HG03139 (cell line): ENCODE measurements around the gene ZNF669.
"Not testable (repeated sequence)": the region's sequence is repeated elsewhere in the genome, so short reads cannot be mapped to it uniquely, and the experiment has no call there.

Experiments
- ATAC-seq: cut with Tn5 transposase; IDR thresholded peaks from one replicate; pipeline ENCODE4 v1.9.1; 2021; ENCODE audit not compliant: unreplicated experiment

ZNF669 gene

GRCh38 chr1:247103859-247104591, at the start of gene ZNF669:
Gene ZNF669, minus strand, starts transcription at chr1:247104356. Its CDS starts 157 bp downstream, at chr1:247104199.
- peak; percentile 99 for ATAC-seq

DNA sequence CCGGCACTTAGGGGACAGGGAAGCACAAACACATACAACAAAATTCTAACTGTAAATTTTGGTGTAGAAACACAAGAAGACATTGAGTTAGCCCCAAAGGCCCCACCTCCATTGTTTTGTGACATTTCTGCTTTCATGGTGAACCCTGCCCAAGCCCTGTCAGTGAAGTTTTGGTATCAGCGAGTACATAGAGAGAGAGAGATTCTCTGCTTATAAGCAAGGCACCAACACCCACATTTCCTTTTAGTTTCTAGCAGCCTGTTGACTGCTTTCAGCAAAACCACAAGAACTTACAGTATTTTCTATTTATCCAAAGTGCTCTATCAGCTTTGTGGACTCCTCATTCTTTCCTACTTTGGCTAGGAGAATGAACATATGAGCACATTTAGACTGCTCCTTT, 43.6 kb upstream of the ZNF669 start:
- no peak for ATAC-seq

GRCh38 chr1:247147120-247147519, 43.0 kb upstream of the ZNF669 start:
- ATAC-seq = not testable (repeated sequence)

DNA sequence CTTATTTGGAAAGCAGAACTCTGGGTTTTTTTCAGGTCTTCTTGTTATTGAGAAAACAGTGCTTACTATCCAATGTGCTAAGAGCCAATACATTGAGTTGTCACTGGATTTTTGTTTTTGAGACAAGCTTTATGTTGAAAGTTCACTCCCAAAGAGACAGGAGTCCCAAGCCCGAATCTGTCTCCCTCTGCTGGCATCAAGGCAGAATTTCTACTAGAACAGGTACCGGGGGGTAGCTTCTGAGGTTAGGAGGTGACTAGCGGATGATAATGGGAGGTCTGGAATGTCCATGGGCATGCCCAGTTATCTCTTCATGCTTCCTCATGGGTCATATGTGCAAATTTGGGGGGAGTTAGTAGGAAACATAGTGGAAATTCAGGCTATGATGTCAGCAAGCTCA, 42.5 kb upstream of the ZNF669 start:
- ATAC-seq = no peak

DNA sequence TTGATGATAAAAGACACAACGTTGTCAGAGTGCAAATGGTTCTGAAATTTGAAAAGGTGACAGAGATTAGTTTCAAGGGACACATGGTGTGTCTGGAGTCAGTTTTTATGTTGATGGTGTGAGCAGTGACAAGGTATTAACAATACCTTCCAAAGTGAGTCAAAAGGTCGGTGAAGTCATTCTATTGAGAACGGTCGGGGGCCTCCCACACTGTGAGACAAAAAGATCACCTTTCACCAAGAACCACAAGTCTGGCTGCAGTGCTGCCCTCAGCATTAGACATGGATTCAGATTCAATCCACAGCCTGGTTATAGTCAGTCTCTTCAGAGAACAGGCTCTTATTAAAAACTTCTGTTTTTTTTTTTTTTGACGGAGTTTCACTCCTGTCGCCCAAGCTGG, 41.1 kb upstream of the ZNF669 start:
- no peak for ATAC-seq

DNA sequence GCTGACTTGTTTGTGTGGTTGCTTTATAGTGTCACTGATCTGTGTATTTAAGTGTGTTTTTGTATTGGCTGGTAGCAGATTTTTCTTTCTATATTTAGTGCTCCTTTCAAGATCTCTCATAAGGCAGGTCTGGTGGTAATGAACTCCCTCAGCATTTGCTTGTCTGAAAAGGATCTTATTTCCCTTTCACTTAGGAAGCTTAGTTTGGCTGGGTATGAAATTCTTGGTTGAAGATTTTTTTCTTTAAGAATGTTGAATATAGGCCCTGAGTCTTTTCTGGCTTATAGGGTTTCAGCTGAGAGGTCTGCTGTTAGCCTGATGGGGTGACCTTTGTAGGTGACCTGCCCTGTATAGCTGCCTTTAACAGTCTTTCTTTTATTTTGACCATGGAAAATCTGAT, 35.4 kb upstream of the ZNF669 start:
- not testable (repeated sequence) for ATAC-seq

- no peak for ATAC-seq
Measured at GRCh38 chr1:247131236-247131635, 27.1 kb upstream of the ZNF669 start.

- ATAC-seq = not testable (repeated sequence)
Measured at GRCh38 chr1:247127519-247128282, 23.5 kb upstream of the ZNF669 start.

GRCh38 chr1:247126601-247127000, 22.4 kb upstream of the ZNF669 start:
- ATAC-seq = peak; percentile 53

GRCh38 chr1:247126166-247126565, 22.0 kb upstream of the ZNF669 start:
- ATAC-seq = peak; percentile 97

DNA sequence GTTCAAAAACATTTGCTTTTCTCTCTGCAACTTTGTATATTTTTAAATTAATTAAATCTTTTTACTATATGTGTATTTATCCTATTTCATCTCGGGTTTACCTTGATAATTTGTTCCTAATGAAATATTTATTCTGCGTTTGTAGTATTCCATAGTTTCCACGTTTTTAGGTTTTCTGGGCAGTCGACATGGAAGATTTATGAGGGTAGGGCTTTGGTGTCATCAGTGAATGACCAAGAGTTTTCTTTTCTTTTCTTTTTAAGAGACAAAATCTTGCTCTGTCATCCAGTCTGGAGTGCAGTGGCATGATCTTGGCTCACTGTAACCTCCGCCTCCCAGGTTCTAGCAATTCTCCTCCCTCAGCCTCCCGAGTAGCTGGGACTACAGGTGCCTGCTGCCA, 17.2 kb upstream of the ZNF669 start:
- no peak for ATAC-seq

- not testable (repeated sequence) for ATAC-seq
Measured at GRCh38 chr1:247120408-247120668, 16.2 kb upstream of the ZNF669 start.

GRCh38 chr1:247119600-247120407, 15.6 kb upstream of the ZNF669 start:
- ATAC-seq = no peak

- no peak for ATAC-seq
Measured at GRCh38 chr1:247118946-247119446, 14.8 kb upstream of the ZNF669 start.

- ATAC-seq = no peak
Measured at GRCh38 chr1:247115545-247115944, 11.4 kb upstream of the ZNF669 start.

GRCh38 chr1:247115141-247115510, 11.0 kb upstream of the ZNF669 start:
- no peak for ATAC-seq

DNA sequence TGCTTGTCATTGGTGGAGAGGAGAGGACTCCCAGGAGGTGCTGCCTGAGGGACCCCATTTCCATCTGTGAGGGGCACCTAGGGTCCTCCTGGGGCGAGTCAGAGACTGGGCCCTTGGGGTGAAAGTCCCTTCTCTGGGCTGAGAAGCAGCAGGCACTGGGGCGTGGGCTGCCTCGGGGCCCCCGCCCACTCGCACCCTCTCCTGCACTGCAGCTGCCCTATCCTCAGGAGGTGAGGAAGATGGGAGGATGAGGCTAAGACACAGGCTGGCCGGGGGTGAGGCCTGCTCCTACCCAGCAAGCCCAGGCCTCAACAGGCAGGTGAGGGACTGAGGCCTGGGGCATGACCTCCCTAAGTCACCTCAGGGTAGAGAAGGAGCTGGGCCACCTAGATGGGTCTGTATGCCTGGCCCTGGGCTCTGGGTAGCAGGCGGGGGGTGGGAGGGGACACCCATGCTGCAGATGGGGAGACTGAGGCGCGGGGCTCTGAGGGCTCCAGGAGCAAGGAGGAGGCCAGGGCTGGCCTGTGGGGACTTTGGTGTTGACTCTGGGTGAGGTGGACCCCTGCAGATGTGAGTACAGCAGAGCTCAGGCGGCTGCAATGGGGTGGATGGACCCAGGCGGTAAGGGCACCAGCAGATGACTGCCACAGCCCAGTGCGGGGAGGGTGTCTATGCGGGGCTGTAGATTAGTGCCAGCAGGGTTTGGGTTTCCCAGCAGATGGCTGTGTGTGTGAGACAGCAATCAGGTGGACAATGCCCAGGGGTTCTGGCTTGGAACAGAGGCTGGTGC, 10.4 kb upstream of the ZNF669 start:
- no peak for ATAC-seq

DNA sequence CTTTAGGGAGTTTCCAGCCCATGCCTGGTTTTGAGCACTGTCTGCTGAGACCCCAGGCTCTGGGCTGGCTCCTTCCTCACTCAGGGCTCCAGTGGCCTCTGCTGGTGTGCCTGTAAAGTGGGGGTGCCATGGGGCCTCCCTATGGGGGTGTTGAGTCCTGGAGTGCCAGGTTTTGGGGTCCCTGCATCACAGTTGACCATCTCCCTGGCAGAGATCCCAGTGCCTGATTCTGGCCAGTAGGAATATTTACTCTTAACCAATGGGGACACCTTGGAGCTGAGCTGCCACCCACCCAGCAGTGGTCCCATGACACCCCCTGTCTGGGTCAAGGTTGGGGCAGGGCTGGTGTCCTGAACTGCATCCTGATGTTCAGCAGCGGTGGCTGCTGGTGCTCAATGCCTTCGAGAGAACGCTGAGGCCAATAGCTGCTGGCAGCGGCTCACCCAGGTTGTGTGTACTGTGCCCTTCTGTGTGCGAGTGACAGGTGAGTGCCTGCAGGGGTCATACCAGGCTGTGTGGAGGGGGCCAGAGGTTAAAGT, 9.6 kb upstream of the ZNF669 start:
- no peak for ATAC-seq

DNA sequence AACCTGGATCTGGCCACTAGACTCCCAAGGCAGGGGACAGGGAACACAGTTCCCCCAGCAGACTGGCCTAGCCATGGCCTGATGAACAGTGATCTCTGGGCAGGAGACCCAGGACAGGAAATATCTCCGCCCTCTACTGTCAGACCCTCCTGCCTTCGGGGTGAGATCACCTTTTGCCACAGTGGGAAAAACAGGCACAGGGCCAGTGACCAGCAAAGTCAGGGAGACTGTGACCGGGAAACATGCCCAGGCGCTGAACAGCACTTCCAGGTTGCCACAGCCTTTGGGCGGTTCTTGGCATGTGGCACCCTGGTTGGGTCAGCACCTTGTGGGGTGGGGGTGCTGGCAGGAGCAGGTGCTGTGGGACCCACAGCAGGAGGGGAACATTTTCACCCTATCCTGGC, 8.9 kb upstream of the ZNF669 start:
- ATAC-seq = no peak

DNA sequence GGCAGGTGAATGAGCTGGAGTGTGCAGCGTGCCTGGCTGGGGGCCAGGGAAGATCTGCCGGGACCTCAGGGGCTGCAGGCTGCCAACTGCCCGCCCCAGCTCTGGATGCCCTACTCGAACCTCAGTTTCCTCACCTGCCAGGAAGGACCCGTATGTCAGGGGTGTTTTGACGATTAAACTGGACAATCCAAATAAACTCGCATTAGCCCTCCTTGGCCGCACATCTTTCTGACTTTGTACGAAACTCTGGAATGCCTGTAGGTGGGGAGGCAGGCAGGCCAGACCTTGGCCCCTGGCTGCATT, 8.3 kb upstream of the ZNF669 start:
- ATAC-seq = no peak
